T-helper 1 cell treated with Interleukin-12 subunit alpha and Interleukin-12 subunit beta and Interleukin-4 antibody, amounts not matched to agents 30 μg/mL and 1 μg/mL, for 36 hours (primary cell): ENCODE data around the gene NCOA6.

ENCODE experiments used
- H3K27ac Mint-ChIP-seq: one replicate; pipeline ENCODE4 v1.8.0; 2021; ENCODE audit warnings: mild to moderate bottlenecking, mixed read lengths
- H3K27me3 Mint-ChIP-seq: one replicate; pipeline ENCODE4 v1.8.0; 2021; ENCODE audit warnings: low read depth, mixed read lengths
- H3K36me3 Mint-ChIP-seq: one replicate; pipeline ENCODE4 v1.8.0; 2021; ENCODE audit warnings: low read depth, mixed read lengths
- H3K4me1 Mint-ChIP-seq: one replicate; pipeline ENCODE4 v1.8.0; 2021; ENCODE audit warnings: low read depth, mixed read lengths
- H3K4me3 Mint-ChIP-seq: one replicate; pipeline ENCODE4 v1.8.0; 2021; ENCODE audit warnings: mild to moderate bottlenecking, moderate library complexity, mixed read lengths
- H3K9me3 Mint-ChIP-seq: one replicate; pipeline ENCODE4 v1.8.0; 2021; ENCODE audit warnings: mixed read lengths

Gene NCOA6

DNA sequence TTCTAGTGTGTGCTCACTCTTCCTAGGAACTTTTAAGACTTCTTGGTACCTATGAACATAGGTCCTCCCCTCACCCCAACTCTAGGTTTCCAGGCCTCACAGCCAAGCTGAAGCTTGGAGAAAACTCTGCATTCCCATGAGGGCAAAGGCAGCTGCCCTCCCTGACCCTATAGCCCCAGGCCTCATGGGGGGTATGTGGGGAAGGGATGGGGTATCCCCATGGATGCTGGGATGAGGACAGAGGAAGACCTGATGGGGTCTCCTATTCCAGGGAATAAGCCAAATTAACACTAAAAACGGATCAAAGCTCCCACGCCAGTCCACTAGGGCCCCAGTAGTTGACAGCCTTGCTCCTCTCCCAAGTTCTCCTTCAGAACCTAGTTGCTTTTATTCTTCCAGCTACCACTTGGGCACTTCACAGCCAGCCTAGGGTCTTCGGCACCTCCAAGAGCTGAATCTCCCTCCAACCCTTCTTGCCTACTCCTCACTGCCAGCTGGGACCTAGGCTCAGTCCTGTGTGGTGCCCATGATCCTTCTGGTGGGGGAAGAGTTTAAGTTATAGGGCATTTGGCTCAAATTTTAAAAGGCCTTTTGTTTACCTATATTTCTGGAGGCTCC, 113.5 kb downstream of the NCOA6 start:
- Mint-ChIP-seq H3K27ac (no peak overlapping the region), H3K4me3 (no peak overlapping the region), H3K36me3 (peaks cover 16% of the 10 kb centered on the region), H3K9me3 (no peaks in the 10 kb centered on the region), H3K4me1 (peaks cover 16% of the 10 kb centered on the region), H3K27me3 (peaks cover 10% of the 10 kb centered on the region)

DNA sequence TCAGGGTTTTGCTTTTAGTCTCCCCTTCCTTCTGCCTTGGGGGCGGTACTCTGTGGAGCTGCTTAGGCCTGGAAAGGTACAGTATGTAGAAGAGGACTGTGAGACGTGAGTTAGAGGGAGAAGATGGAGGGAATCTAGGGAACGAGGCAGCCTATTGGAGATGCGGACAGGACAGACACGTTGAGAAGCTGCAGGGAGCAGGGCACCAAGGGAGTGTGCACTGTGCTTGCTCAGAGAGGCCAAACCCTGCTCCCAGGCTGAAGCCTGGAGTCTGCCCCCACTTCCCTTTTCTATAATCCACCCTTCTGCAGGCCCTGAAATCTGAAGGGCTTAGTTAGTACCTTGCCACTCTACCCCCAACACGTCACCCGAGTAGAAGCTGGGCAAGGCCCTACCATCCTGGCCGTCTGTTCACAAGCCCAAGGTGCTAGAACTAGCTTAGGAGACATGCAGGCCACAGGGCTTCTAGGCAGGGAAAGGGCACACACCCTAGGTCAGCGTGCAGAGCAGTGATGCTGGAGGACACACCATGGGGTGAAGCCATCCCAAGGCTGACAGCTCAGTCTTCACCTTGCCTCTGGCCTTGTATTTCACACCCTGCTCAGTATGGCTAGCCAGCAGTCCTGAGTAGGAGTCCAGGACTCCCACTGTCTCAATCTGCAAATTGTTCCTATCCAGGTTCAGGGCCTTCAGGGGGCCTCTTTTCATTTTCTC, 114.4 kb downstream of the NCOA6 start:
- Mint-ChIP-seq H3K9me3 (no peaks in the 10 kb centered on the region), H3K36me3 (peaks cover 16% of the 10 kb centered on the region), H3K27me3 (peaks cover 10% of the 10 kb centered on the region), H3K27ac (no peak overlapping the region), H3K4me1 (peaks cover 24% of the 10 kb centered on the region), H3K4me3 (peak overlapping the region; percentile 88)

GRCh38 chr20:34710568-34710839, 114.9 kb downstream of the NCOA6 start:
- peaks cover 24% of the 10 kb centered on the region for H3K4me1 Mint-ChIP-seq
- H3K27ac Mint-ChIP-seq = peak overlapping the region; percentile 67
- peaks cover 10% of the 10 kb centered on the region for H3K27me3 Mint-ChIP-seq
- no peaks in the 10 kb centered on the region for H3K9me3 Mint-ChIP-seq
- peak overlapping the region; percentile 88 for H3K4me3 Mint-ChIP-seq
- peaks cover 16% of the 10 kb centered on the region for H3K36me3 Mint-ChIP-seq

- peaks cover 13% of the 10 kb centered on the region for H3K36me3 Mint-ChIP-seq
- H3K4me1 Mint-ChIP-seq = peaks cover 26% of the 10 kb centered on the region
- peaks cover 10% of the 10 kb centered on the region for H3K27me3 Mint-ChIP-seq
- H3K4me3 Mint-ChIP-seq = peak overlapping the region; percentile 88
- peak overlapping the region; percentile 82 for H3K27ac Mint-ChIP-seq
- no peaks in the 10 kb centered on the region for H3K9me3 Mint-ChIP-seq
Observed at GRCh38 chr20:34709831-34710567, 115.5 kb downstream of the NCOA6 start.

GRCh38 chr20:34709044-34709830, 116.2 kb downstream of the NCOA6 start:
- Mint-ChIP-seq H3K4me3 (peak overlapping the region; percentile 82), H3K36me3 (peaks cover 11% of the 10 kb centered on the region), H3K9me3 (no peaks in the 10 kb centered on the region), H3K27me3 (peaks cover 10% of the 10 kb centered on the region), H3K27ac (peak overlapping the region; percentile 82), H3K4me1 (peaks cover 29% of the 10 kb centered on the region)

DNA sequence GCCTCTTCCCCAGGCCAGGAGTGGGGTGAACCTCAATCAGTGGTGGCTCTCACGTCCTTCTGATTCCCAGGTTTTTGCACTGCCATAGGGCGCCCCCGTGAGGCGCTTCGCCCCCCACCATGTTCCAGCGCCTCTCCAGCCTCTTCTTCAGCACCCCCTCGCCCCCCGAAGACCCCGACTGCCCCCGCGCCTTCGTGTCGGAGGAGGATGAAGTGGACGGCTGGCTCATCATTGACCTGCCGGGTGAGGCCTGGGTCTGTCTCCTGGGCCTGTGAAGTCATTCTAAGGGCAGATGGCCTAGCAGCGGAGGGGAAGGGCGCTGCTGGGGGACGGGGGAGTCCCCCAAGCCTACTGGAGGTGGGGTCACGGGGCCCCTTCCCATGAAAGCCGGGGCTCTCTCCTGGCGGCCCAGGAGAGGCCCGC, 116.8 kb downstream of the NCOA6 start:
- H3K9me3 Mint-ChIP-seq = no peaks in the 10 kb centered on the region
- peaks cover 9% of the 10 kb centered on the region for H3K36me3 Mint-ChIP-seq
- peak overlapping the region; percentile 60 for H3K27ac Mint-ChIP-seq
- peak overlapping the region; percentile 65 for H3K4me3 Mint-ChIP-seq
- H3K4me1 Mint-ChIP-seq = peaks cover 31% of the 10 kb centered on the region
- peaks cover 10% of the 10 kb centered on the region for H3K27me3 Mint-ChIP-seq

GRCh38 chr20:34706912-34707784, 118.3 kb downstream of the NCOA6 start:
- Mint-ChIP-seq H3K9me3 (no peaks in the 10 kb centered on the region), H3K36me3 (peaks cover 3% of the 10 kb centered on the region), H3K4me1 (peaks cover 40% of the 10 kb centered on the region), H3K4me3 (no peak overlapping the region), H3K27me3 (peaks cover 23% of the 10 kb centered on the region), H3K27ac (peak overlapping the region; percentile 1)

DNA sequence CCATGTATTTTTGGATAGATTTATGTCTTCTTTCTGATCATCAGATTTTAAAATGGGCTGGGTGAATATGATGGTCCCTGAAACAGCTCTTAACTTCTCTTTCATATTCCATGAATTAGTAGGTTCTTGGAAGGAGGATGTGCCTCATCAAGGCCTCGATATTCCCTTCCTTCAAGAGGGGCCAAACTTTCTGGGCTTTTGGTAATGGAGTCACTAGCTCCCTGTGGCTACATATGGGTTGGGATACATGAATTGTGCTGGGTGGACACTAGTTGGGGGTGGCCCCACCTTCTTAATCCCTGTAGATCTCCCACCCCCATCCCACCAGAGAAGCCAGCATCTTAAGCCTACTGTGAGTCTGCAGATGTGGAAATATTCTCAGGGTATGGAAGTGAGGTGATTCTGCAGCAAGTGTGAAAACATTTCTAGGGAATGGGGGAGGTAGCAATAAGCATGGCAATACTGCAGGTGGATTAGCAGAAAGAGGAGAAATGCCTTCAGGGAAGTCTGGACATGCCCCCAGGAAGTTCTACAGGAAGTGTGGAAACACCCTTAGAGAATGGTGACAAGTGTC, 119.1 kb downstream of the NCOA6 start:
- peaks cover 28% of the 10 kb centered on the region for H3K27me3 Mint-ChIP-seq
- H3K4me1 Mint-ChIP-seq = peaks cover 40% of the 10 kb centered on the region
- H3K4me3 Mint-ChIP-seq = peak overlapping the region; percentile 0
- no peaks in the 10 kb centered on the region for H3K9me3 Mint-ChIP-seq
- H3K36me3 Mint-ChIP-seq = peaks cover 3% of the 10 kb centered on the region
- peak overlapping the region; percentile 1 for H3K27ac Mint-ChIP-seq

DNA sequence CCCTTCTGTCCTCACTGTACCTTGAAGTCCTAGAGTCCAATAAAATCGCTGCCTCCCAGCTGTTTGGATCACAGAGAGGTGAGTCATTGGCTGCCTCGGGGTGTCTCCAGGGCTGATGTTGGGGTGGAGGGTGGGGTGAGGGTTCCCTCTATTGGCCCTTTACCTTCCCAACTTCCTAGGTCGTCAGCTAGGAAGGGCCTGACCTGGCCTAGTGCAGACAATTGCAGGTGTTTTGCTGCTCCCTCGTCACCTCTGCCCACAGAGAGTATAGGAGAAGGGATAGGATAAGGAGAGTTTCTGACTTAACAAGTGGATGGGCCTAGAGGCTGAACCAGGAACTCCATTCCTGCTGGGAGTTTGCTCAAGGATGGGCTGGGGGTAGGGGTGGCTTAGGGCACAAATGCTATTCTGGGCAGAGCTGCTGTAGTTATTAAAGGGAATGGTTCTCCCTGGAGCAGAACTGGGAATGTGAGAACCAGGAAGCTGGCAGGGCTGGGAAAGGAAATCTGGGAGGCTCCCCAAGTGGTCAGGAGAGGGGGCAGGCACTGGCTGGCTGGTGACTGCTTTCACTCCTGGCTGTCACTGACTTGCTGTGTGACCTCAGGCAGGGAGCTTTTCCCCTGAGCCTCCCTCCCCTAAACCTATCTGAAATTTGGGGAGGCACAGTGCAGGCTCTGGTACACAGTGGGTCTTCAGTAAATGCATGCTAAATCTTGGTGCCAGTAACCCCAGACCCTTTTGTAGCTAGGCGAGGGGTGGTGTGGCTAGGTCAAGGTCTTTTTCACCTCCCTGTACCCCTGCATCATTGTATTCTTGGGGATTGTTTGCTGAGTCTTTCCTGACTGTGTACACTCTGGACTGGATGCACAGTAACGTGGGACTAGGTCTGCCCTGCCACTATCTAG, 119.8 kb downstream of the NCOA6 start:
- H3K27ac Mint-ChIP-seq = peak overlapping the region; percentile 95
- peaks cover 39% of the 10 kb centered on the region for H3K4me1 Mint-ChIP-seq
- H3K9me3 Mint-ChIP-seq = no peaks in the 10 kb centered on the region
- H3K36me3 Mint-ChIP-seq = peaks cover 1% of the 10 kb centered on the region
- H3K4me3 Mint-ChIP-seq = peak overlapping the region; percentile 89
- peaks cover 23% of the 10 kb centered on the region for H3K27me3 Mint-ChIP-seq

DNA sequence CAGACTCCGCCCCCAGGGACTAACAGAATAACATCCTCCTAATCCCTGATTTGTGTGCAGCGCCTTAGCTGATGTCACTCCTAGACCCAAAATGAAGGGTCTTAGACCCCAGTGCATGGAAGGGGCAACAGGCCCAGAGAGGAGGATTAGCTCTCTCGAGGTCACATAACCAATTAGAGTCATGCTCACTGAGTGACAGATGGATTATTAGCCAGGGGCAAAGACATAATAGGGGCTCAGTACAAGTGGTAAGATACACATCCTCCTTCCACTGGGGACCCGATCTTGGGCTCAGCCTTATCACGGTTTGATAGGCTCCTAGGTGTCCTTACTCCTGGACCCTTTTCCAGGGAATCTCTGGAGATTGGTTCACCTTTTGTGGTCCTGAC, 120.4 kb downstream of the NCOA6 start:
- peak overlapping the region; percentile 89 for H3K4me3 Mint-ChIP-seq
- H3K36me3 Mint-ChIP-seq = no peaks in the 10 kb centered on the region
- peaks cover 18% of the 10 kb centered on the region for H3K27me3 Mint-ChIP-seq
- H3K9me3 Mint-ChIP-seq = no peaks in the 10 kb centered on the region
- peak overlapping the region; percentile 95 for H3K27ac Mint-ChIP-seq
- peaks cover 34% of the 10 kb centered on the region for H3K4me1 Mint-ChIP-seq

GRCh38 chr20:34704177-34705007, 121.1 kb downstream of the NCOA6 start, which contains the start of gene TP53INP2:
Gene TP53INP2, plus strand, starts transcription at chr20:34704344. Its CDS starts 4,396 bp downstream, at chr20:34708740.
- H3K4me1 Mint-ChIP-seq = peaks cover 34% of the 10 kb centered on the region
- peaks cover 18% of the 10 kb centered on the region for H3K27me3 Mint-ChIP-seq
- H3K4me3 Mint-ChIP-seq = peak within 1 kb of the TSS; percentile 96
- no peaks in the 10 kb centered on the region for H3K9me3 Mint-ChIP-seq
- no peaks in the 10 kb centered on the region for H3K36me3 Mint-ChIP-seq
- peak within 1 kb of the TSS; percentile 96 for H3K27ac Mint-ChIP-seq
